Measurements from ENCODE around the gene IFNA6. TPM values are rescaled to one million over a fixed set of nuclear protein-coding genes. Genes with fewer than 3 reads are reported as not detected.

Gene IFNA6
- total RNA-seq, 1 donor from 2014 or later: not detected

GRCh38 chr9:21362287-21362686, 11.6 kb upstream of the IFNA6 start:
- Histone ChIP-seq H3K9me3 (no peaks in the 10 kb centered on the region), H3K27me3 (no peaks in the 10 kb centered on the region), H3K27ac (no peak overlapping the region), H3K36me3 (no peaks in the 10 kb centered on the region), H3K4me3 (no peak overlapping the region), H3K4me1 (no peaks in the 10 kb centered on the region)
- DNase-seq (ENCODE audit: low spot score in 2 of 2): no peak
- intact Hi-C loops (cut with DNase I): no loop called here
- TF ChIP-seq CTCF (IDR thresholded peaks at IDR 0.05): no peak

GRCh38 chr9:21357479-21358460, 7.1 kb upstream of the IFNA6 start:
- no peak for DNase-seq (ENCODE audit: low spot score in 2 of 2)
- intact Hi-C loops (cut with DNase I): no loop called here
- no peaks in the 10 kb centered on the region for H3K36me3 ChIP-seq

GRCh38 chr9:21348430-21348970, 2.2 kb downstream of the IFNA6 start:
- no peaks in the 10 kb centered on the region for H3K36me3 ChIP-seq
- no peaks in the 10 kb centered on the region for H3K4me1 ChIP-seq
- H3K4me3 ChIP-seq: no peak overlapping the region
- no peaks in the 10 kb centered on the region for H3K27me3 ChIP-seq
- H3K9me3 ChIP-seq: no peaks in the 10 kb centered on the region
- intact Hi-C loops (cut with DNase I): no loop called here
- no peak for DNase-seq (ENCODE audit: low spot score in 2 of 2)
- TF ChIP-seq CTCF (IDR thresholded peaks at IDR 0.05): no peak
- H3K27ac ChIP-seq: no peak overlapping the region

More at GRCh38 chr9:21357479-21358460, 7.1 kb upstream of the IFNA6 start:
- no peak overlapping the region for H3K4me3 ChIP-seq
- no peak for TF ChIP-seq CTCF (IDR thresholded peaks at IDR 0.05)
- no peaks in the 10 kb centered on the region for H3K4me1 ChIP-seq
- no peaks in the 10 kb centered on the region for H3K9me3 ChIP-seq
- no peaks in the 10 kb centered on the region for H3K27me3 ChIP-seq
- H3K27ac ChIP-seq: no peak overlapping the region

GRCh38 chr9:21340735-21341134, 10.0 kb downstream of the IFNA6 start:
- Histone ChIP-seq H3K9me3 (no peaks in the 10 kb centered on the region), H3K27ac (no peak overlapping the region), H3K27me3 (no peaks in the 10 kb centered on the region), H3K36me3 (no peaks in the 10 kb centered on the region), H3K4me1 (no peaks in the 10 kb centered on the region), H3K4me3 (no peak overlapping the region)
- TF ChIP-seq CTCF (IDR thresholded peaks at IDR 0.05): no peak
- DNase-seq (ENCODE audit: low spot score in 2 of 2): no peak
- intact Hi-C loops (cut with DNase I): no loop called here

GRCh38 chr9:21336457-21336856, 14.2 kb downstream of the IFNA6 start:
- H3K4me1 ChIP-seq: peaks cover 7 to 21% of the 10 kb centered on the region in 2 donors
- no peaks in the 10 kb centered on the region for H3K9me3 ChIP-seq
- no peaks in the 10 kb centered on the region for H3K36me3 ChIP-seq
- intact Hi-C loops (cut with DNase I): loop anchor here (5.0 to 10.0 kb wide), 3 partner anchors 221 to 766 kb away; partner anchors contain the start of gene CDKN2B
- H3K4me3 ChIP-seq: no peak overlapping the region
- no peak for DNase-seq (ENCODE audit: low spot score in 2 of 2)
- no peak for TF ChIP-seq CTCF (IDR thresholded peaks at IDR 0.05)
- no peak overlapping the region for H3K27ac ChIP-seq
- no peaks in the 10 kb centered on the region for H3K27me3 ChIP-seq
